ENCODE measurements around the gene ZNF888. TPM values are rescaled to one million over a fixed set of nuclear protein-coding genes. Genes with fewer than 3 reads are reported as not detected.
"Not testable (repeated sequence)": the region's sequence is repeated elsewhere in the genome, so short reads cannot be mapped to it uniquely, and the experiment has no call there.

ZNF888 gene
- total and polyA plus RNA-seq, 8 donors: 5.7 to 17.2 (median 13.0) TPM

GRCh38 chr19:52949422-52949821 is 26.2 kb upstream of the ZNF888 start:
- Histone ChIP-seq H3K9me3 (peaks cover 12 to 92% of the 10 kb centered on the region in 2 donors), H3K36me3 (peaks cover 3 to 48% of the 10 kb centered on the region in 2 donors), H3K27ac (no peak overlapping the region), H3K4me3 (no peak overlapping the region), H3K27me3 (no peaks in the 10 kb centered on the region), H3K4me1 (no peaks in the 10 kb centered on the region)
- DNase-seq (no peak), ATAC-seq (no peak)
- TF ChIP-seq, protein P1, sequence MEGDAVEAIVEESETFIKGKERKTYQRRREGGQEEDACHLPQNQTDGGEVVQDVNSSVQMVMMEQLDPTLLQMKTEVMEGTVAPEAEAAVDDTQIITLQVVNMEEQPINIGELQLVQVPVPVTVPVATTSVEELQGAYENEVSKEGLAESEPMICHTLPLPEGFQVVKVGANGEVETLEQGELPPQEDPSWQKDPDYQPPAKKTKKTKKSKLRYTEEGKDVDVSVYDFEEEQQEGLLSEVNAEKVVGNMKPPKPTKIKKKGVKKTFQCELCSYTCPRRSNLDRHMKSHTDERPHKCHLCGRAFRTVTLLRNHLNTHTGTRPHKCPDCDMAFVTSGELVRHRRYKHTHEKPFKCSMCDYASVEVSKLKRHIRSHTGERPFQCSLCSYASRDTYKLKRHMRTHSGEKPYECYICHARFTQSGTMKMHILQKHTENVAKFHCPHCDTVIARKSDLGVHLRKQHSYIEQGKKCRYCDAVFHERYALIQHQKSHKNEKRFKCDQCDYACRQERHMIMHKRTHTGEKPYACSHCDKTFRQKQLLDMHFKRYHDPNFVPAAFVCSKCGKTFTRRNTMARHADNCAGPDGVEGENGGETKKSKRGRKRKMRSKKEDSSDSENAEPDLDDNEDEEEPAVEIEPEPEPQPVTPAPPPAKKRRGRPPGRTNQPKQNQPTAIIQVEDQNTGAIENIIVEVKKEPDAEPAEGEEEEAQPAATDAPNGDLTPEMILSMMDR (IDR thresholded peaks at IDR 0.05): no peak
- intact Hi-C loops (cut with DNase I): no loop called here

- DNase-seq (no peak), ATAC-seq (no peak)
- Histone ChIP-seq H3K9me3 (peaks cover 12 to 84% of the 10 kb centered on the region in 2 donors), H3K27me3 (no peaks in the 10 kb centered on the region), H3K4me3 (no peak overlapping the region), H3K4me1 (peaks cover 0 to 2% of the 10 kb centered on the region in 2 donors), H3K27ac (no peak overlapping the region), H3K36me3 (peaks cover 3 to 39% of the 10 kb centered on the region in 2 donors)
- TF ChIP-seq, protein P1 (IDR thresholded peaks at IDR 0.05): no peak
- intact Hi-C loops (cut with DNase I): no loop called here
Observed at GRCh38 chr19:52948025-52948770, 25.0 kb upstream of the ZNF888 start.

DNA sequence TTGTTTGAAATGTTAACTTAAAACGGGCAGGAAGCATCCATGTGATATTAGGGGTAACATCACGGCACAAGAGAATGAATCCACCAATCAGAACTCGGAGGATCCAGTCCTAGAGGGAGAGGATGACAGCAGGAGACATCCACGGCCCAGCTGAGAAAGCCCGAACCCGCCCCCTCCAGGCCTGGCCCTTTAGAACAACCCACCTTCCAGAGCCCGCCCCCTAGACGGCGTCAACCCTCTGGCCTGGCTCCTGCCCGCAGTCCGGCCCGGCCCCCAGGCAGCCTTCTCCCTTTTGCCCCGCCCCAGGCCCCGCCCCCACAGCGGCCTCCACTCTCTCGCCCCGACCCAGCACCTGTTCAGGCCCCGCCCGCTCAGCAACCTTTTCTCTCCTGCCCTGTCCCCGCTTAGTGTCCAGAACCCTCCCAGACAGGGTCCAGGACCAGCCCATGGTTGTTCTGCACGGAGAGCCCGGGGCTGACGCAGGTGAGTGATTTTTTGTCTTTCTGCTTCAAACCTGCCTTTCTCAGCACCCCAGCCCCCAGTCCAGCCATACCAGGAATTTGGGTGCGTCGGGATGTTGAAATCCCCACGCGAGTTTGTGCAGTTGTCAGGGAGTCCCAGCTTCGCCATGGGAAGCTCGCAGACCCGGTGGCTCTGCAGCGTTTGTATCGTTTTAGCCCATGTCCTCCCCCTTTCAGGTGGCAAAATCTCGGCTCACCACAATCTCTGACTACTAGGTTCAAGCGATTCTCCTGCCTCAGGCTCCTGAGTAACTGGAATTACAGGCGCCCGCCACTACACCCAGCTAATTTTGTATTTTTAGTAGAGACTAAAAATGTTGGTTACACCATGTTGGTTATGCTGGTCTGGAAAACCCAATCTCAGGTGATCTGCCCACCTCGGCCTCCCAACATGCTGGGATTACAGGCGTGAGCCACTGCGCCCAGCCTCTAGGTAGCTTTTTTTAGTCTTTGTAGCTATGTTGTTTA is 23.4 kb upstream of the ZNF888 start:
- intact Hi-C loops (cut with DNase I): no loop called here
- TF ChIP-seq, protein P1 (IDR thresholded peaks at IDR 0.05): no peak
- no peak overlapping the region for H3K27ac ChIP-seq
- H3K4me3 ChIP-seq: no peak overlapping the region
- H3K36me3 ChIP-seq: peaks cover 1 to 23% of the 10 kb centered on the region in 2 donors
- peak in 2 of 4 donors; percentile 75 to 80 for DNase-seq
- H3K4me1 ChIP-seq: peaks cover 0 to 8% of the 10 kb centered on the region in 2 donors
- peaks cover 12 to 68% of the 10 kb centered on the region in 2 donors for H3K9me3 ChIP-seq
- peak; percentile 17 for ATAC-seq
- H3K27me3 ChIP-seq: no peaks in the 10 kb centered on the region

GRCh38 chr19:52945652-52946321 is 22.6 kb upstream of the ZNF888 start:
- intact Hi-C loops (cut with DNase I): no loop called here
- DNase-seq (peak in 1 of 4 donors; percentile 16), ATAC-seq (no peak)
- Histone ChIP-seq H3K36me3 (peaks cover 0 to 15% of the 10 kb centered on the region in 2 donors), H3K9me3 (peaks cover 12 to 60% of the 10 kb centered on the region in 2 donors), H3K27me3 (no peaks in the 10 kb centered on the region), H3K4me1 (peaks cover 0 to 16% of the 10 kb centered on the region in 2 donors), H3K4me3 (no peak overlapping the region), H3K27ac (no peak overlapping the region)
- TF ChIP-seq, protein P1 (IDR thresholded peaks at IDR 0.05): no peak

DNA sequence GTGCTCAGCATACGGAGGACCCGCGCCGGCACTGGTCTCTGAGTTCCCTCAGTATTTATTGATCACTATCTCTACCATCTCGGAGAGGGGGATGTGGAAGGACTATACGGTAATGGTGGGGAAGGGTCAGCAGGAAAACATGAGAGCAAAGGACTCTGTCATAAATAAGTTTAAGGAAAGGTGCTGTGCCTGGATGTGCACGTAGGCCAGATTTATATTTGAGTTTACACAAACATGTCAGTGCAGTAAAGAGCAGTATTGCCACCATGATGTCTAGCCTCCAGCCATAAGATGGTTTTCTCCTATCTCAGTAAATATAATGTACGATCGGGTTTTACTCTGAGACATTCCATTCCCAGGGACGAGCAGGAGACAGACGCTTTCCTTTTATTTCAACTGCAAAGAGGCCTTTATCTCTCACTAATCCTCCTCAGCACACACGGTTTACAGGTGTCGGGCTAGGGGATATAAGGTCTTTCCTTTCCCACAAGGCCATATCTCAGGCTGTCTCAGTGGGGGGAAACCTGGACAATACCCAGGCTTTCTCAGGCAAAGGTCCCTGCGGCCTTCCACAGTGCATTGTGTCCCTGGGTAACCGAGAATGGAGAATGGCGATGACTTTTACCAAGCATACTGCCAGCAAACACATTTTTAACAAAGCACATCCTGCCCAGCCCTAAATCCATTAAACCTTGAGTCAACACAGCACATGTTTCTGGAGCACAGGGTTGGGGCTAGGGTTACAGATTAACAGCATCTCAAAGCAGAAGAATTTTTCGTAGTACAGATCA is 21.7 kb upstream of the ZNF888 start:
- DNase-seq: peak in 1 of 4 donors; percentile 27
- intact Hi-C loops (cut with DNase I); H3K36me3 ChIP-seq; H3K27me3 ChIP-seq; H3K27ac ChIP-seq; ATAC-seq; H3K4me3 ChIP-seq: not testable (repeated sequence)
- Histone ChIP-seq H3K4me1 (peaks cover 0 to 23% of the 10 kb centered on the region in 2 donors), H3K9me3 (peaks cover 10 to 51% of the 10 kb centered on the region in 2 donors)
